T-helper 2 cell (primary cell): ENCODE data around the gene ZFYVE27.

Experiments used
- DNase-seq, 5 experiments: peaks; one replicate each; pipeline versions ENCODE4 v3.0.0 to v3.0.0-alpha.2; 2012 to 2022

Gene ZFYVE27

GRCh38 chr10:97714401-97715258, 22.3 kb upstream of the ZFYVE27 start:
- no peak for DNase-seq

- no peak for DNase-seq
Measured at GRCh38 chr10:97715259-97715874, 21.6 kb upstream of the ZFYVE27 start.

GRCh38 chr10:97717627-97718026, 19.3 kb upstream of the ZFYVE27 start:
- no peak for DNase-seq

GRCh38 chr10:97718178-97718577, 18.8 kb upstream of the ZFYVE27 start:
- no peak for DNase-seq

GRCh38 chr10:97718659-97719142, 18.2 kb upstream of the ZFYVE27 start:
- DNase-seq: no peak

- no peak for DNase-seq
Measured at GRCh38 chr10:97719602-97720001, 17.3 kb upstream of the ZFYVE27 start.

GRCh38 chr10:97721871-97722780, 14.8 kb upstream of the ZFYVE27 start:
- DNase-seq: no peak

GRCh38 chr10:97723001-97723400, 13.9 kb upstream of the ZFYVE27 start:
- DNase-seq: no peak

- DNase-seq: no peak
Measured at GRCh38 chr10:97724341-97724941, 12.5 kb upstream of the ZFYVE27 start.

- DNase-seq: peak in 1 of 5 experiments; percentile 33
Measured at GRCh38 chr10:97726636-97727178, 10.2 kb upstream of the ZFYVE27 start.

GRCh38 chr10:97729014-97729413, 7.9 kb upstream of the ZFYVE27 start:
- no peak for DNase-seq

- peak in 4 of 5 experiments; percentile 26 to 43 (median 40) for DNase-seq
Measured at GRCh38 chr10:97731346-97732051, 5.4 kb upstream of the ZFYVE27 start.

- DNase-seq: no peak
Measured at GRCh38 chr10:97732052-97732359, 4.9 kb upstream of the ZFYVE27 start.

GRCh38 chr10:97733256-97733655, 3.7 kb upstream of the ZFYVE27 start:
- DNase-seq: no peak

GRCh38 chr10:97734021-97734420, 2.9 kb upstream of the ZFYVE27 start:
- DNase-seq: no peak

GRCh38 chr10:97736403-97736901, 476 bp upstream of the ZFYVE27 start:
- no peak for DNase-seq

GRCh38 chr10:97737770-97738265, 890 bp downstream of the ZFYVE27 start:
- DNase-seq: peak in 1 of 5 experiments; percentile 24

- DNase-seq: no peak
Measured at GRCh38 chr10:97738616-97739015, 1.7 kb downstream of the ZFYVE27 start.

GRCh38 chr10:97740613-97741012, 3.7 kb downstream of the ZFYVE27 start:
- DNase-seq: no peak

- no peak for DNase-seq
Measured at GRCh38 chr10:97743169-97743943, 6.4 kb downstream of the ZFYVE27 start.
